ENCODE measurements around the gene CTNND2.

The CTNND2 gene

DNA sequence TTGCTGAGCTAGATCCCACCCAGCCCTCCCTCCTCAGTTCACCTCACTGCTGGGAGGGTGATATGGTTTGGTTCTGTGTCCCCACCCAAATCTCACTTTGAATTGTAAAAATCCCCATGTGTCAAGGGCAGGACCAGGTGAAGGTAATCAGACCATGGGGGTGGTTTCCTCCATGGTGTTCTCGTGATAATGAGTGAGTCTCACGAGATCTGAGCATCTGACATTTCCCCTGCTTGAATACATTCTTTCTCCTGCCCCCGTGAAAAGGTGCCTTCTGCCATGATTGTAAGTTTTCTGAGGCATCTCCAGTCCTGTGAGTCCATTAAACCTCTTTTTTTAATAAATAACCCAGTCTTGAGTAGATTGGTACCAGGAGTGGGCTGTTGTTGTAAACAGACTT is 673.4 kb downstream of the CTNND2 start:
- no peak for DNase-seq

- no peak for DNase-seq
These were observed 677.2 kb downstream of the CTNND2 start for GRCh38 chr5:11227064-11227463.

GRCh38 chr5:11224436-11225187 is 679.6 kb downstream of the CTNND2 start:
- no peak for DNase-seq

DNA sequence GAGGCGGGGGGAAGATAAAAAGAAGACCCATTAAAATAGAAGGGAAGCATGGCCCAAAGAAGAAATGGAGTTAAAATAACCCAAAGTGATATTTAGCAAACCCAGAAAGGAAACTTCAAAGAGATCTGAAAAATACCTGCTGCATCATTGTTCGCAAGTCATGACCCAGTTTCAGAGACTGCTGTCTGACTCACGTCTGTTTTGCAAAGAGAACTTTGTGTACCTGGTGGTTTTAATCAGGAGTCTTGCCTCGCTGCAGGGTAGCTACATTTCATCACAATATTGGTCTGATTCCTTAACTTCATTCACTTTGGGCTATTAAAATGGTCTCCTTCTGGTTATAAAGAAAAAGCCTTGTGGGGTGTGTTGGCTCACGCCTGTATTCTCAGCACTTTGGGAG is 682.1 kb downstream of the CTNND2 start:
- DNase-seq: no peak

DNA sequence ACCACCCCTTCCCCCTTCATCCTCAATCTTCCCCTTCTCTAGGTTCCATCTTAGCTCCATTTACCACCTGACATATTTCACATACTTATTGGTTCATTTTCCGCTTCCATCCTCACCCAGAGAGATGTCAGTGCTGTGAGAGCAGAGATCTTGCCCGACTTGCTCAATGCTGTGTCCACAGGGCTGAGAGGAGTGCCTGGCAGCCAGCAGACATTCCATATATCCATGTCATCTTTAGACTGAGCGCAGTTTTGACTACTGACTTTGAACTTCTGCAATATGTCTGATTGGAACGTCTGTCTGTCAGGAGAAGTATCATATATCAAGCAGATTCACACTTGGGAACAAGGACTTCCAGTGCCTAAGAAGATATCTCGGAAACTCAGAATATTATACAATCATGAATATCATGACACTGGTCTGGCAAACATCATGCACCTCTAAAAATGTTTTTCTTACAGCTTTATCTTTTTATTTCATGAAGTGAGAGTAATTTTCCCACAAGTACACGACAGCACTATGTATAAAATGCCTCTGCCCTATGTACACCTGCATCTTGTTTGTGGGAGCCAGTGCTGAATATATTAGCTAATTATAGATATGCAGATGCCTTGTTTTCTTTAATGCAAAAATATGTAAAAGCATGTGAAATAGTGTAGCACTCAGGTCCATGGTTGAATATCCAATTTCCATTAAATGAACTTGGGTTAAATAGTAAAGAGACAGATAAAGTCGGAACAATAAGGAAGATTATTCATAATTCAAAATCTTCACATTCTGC is 689.2 kb downstream of the CTNND2 start:
- no peak for DNase-seq

GRCh38 chr5:11212706-11213105 is 691.5 kb downstream of the CTNND2 start:
- DNase-seq: no peak

DNA sequence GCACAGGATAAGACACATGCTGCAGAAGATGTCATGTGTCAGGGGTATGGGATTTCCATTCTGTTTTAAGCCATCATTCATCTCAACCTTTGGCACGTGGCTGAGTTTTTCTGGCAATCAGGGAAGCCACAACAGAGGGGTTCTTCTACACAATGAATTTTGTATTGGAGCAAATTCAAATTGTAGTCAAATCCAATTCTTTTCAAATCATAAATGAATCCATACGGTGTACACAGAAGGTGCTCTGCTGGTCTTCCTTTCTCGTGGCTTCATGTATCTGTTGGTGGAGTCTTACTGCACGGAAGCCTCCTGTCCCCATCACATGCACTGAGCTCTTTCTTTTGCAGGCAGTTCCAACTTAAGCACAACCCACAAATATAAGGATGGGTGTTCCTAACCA is 706.5 kb downstream of the CTNND2 start:
- no peak for DNase-seq

DNA sequence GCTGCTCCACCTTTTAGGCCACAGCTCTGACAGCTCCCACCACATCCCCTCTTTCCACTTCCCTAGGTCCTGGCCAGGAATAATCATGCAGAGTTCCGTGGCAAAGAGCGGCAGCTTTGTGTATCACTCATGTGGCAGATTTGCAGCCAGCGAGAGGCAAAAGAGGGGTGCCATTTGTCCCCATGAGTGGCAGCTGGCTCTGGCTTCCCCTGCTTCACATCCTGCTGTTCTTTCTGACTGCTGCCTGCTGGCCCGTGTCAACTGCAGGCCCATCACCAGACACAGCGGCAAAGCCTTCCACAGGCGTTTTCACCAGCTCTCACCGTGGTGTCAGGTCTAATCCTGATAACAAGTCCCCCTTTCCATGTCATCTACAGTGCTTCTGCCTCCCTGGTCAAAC is 712.6 kb downstream of the CTNND2 start:
- DNase-seq: no peak

DNA sequence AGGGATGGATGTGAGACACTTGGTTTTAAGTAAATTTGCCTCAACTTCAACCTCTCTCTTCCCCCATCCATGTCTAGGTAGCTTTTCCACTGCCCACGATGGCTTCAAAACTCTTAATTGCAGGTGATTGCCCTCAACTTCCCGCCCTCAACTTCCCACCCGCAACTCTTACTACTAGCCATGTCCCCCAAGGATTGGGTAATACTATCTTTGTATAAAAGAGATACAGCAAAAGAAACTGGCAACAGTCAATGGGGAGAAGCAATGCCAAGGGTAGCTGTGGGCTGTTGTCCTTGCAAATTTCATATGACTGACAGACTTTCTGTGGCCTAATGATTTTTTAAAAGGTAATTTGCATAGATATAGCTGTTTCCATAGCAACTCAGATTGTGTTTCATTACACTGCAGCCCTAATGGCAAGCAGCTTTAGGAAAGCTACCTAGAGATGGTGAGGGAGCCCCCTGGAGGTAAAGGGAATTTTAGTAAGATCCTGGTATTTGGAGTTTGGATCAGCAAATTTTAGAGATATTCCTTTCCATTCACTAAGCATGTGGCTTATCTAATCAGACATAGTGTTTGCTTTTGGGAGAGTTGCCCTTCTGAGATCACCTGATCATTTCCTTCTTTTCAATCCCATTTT is 721.7 kb downstream of the CTNND2 start:
- peak; percentile 6 to 58 (median 6) for DNase-seq

DNA sequence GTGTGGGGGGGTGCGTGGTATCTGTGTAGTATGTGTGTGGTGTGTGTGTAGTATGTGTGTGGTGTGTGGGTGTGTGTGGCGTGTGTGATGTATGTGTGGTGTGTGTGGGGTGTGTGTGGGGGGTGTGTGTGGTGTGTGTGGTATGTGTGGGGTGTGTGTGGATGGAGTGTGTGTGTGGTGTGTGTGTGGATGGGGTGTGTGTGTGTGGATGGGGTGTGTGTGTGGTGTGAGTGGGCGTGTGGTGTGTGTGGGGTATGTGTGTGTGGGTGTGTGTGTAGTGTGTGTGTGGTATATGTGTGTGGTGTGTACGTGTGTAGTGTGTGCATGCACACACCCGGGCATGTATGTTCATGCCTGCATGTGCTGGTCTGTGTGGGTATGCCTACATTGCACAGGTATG is 722.3 kb downstream of the CTNND2 start:
- DNase-seq: no peak

- DNase-seq: no peak
These were observed 723.4 kb downstream of the CTNND2 start for GRCh38 chr5:11180890-11181289.

- DNase-seq: no peak
These were observed 726.1 kb downstream of the CTNND2 start for GRCh38 chr5:11177999-11178711.

DNA sequence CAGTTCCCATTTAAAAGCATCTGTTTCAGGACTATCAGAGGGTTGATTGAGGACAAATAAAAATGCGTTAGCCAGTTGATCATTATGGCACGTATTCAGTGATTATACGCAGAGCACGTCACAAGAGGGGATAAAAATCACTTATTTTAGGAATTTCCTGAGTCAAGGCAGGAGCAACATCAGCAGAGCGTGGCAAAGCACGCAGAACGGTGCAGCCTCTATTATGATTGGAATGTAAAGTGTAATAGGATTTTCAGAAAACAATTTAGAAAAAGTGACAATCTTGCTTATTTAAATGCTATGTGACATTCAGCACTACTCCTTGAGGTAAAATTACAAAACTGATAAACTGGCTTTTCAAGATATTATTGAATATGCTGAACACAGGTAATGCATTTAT is 729.7 kb downstream of the CTNND2 start:
- DNase-seq: no peak

DNA sequence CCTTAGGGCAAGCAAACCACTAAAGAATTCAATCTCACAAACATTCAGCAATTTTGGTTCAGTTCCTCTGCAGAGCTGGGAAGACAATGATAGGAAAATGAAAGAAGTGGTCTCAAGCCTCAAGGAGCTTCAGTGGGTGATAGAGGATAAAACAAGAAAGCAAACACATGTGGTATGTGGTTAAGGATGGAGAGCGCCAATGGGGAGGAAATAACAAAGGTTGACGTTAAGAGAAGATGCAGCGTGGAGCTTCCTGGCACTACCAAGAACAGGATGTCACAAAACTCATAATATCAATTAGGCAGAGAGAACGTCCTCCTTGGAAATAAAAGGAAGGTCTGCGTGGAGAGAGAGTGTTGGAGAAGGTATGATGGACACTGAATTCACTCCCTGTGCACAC is 731.8 kb downstream of the CTNND2 start:
- DNase-seq: no peak

- no peak for DNase-seq
These were observed 733.0 kb downstream of the CTNND2 start for GRCh38 chr5:11171236-11171635.

DNA sequence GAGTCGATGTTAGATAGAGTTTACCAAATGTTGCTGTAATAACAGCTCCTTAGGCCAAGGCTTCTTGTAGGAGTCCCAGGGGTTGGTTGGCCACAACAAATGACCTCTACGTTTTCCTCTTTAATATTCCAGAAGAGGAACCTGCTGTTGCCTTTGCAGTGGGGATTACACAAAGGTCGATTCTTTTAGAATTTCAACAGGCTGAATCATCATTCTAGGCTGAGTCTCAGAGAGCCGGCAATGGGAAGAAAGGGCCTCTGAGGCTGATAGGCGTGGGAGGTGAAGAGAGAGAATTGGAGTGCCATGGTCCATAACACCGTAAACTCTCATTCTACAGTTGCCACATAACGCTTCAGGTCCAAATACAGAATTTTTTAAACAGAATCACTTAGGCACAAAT is 737.3 kb downstream of the CTNND2 start:
- no peak for DNase-seq

DNA sequence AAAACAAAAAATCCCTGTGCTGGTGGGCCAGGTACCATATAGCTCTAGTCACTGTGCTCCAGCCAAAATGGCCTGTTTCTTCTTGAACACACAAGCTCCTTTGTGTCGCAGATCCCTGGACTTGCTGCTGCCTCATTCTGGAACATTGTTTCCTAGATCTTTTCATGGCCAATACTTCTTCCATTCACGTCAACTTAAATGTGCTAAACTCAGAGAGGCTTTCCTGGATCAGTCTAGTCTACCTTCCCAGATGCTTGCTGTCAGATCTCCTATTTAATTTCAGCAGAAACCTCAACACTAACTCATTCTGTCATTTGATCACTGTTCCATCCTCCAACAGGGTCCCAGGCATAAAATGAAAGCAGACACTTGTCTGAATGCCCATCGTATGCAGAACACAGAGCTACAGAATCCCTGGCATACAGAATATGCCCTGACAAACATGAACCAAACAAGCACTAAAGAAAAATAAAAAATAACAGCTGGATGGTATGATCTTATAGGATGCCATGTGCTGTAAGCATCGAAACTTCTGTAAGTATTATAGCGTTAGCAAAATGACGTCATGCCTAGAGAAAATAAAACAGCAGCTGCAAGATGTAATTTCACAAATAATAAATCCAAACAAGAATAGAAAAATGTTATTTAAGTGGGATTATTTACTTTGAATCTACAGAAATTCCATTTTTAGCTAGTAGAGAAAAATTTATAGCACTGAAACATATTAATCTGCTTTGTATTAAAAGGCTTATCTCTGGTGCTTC is 739.5 kb downstream of the CTNND2 start:
- no peak for DNase-seq

DNA sequence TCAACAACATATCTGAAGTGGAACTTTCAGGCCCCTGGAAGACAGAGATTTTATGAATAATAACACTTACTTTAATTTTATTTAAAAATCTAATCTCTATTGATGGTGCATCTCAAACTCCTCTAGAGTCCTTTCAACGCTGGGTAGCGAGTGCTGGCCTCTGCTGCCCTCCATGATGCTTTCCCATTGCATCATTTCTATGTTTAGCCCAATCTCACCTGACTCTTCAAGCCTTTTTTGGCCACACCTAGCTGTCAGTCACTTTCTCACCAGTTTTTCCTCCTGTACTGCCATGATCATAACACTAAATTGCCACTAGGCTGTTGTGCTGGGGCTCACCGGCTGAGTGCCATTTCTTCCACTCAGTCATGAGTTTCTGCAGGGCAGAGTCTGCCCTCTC is 747.1 kb downstream of the CTNND2 start:
- no peak for DNase-seq

DNA sequence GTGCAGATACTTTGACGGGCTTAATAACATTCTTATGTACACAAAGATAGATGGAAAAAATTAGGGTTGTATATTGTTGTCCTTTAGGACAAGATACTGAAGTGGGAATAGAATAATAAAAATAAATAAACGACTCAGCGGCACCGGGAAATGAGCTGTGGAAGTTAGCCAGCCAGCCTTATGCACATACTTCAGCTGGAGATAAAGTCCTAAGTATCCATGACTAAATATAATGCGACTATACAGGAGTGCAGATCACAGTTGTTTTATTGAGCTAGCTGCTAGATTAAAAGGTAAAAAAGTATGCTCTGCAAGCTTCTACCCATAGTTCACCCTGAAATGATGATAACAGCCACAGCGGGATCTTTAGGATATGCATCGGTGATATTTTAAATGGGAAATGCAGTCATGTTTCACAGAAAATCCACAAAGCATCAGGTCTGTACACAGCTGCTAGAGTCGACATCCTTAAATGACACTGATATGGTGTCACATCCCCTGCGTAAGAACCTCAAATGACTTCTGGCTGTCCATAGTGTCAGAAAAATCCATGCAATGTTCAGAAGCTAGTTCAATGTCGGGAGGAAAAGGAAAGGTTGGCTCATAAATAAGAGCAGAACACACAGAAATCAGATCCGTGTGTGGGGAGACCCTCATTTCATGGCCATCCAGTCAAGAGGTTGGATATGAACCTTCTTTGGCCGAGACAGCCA is 750.4 kb downstream of the CTNND2 start:
- no peak for DNase-seq

GRCh38 chr5:11152368-11152767 is 751.9 kb downstream of the CTNND2 start:
- no peak for DNase-seq

DNA sequence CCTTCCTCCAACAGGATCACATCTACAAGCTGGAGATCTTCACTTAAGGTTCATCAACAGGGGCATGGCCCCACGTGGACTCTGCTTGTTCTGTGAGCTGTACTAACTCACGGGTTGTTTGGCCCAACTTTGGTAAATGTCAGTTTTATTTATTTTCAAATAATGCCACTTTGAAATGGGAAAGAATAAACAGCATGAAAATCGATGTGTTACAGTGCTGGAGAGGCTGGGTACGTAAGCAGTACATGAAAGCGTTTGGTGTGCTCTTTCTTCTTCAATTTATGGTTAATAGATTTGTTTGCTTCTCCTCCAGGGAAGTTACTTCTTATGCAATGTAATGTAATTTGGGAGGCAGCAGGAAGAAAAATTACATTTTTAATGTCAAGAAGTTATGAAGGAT is 753.3 kb downstream of the CTNND2 start:
- no peak for DNase-seq
